Stomach (tissue), 9 donors: ENCODE measurements around the gene NETO1. TPM values are rescaled to one million over a fixed set of nuclear protein-coding genes. Genes with fewer than 3 reads are reported as not detected.

Experiments
- DNase-seq, 2 donors: peaks; one replicate each; pipeline versions ENCODE4 v3.0.0 to v3.0.0-alpha.2; 2013 to 2019
- H3K27ac ChIP-seq, 5 donors: fragments of 200-600 bp in 4 of 5; sonication (generic) in 4 of 5; one replicate each; pipeline ENCODE4 v1.5.1; 2013 to 2019; ENCODE audit warnings: mild to moderate bottlenecking in 1 of 5, moderate library complexity in 1 of 5
- H3K27me3 ChIP-seq, 3 donors: fragments of 200-600 bp; sonication (generic); one replicate each; pipeline ENCODE4 v1.5.1; 2017 to 2019; ENCODE audit warnings: mixed run types in 1 of 3
- H3K36me3 ChIP-seq, 4 donors: fragments of 200-600 bp; sonication (generic); 1 replicate in 3 of 4; 2 replicates in 1 of 4; pipeline ENCODE4 v1.5.1; 2016 to 2019
- H3K4me1 ChIP-seq, 4 donors: fragments of 200-600 bp; sonication (generic); one replicate each; pipeline ENCODE4 v1.5.1; 2016 to 2019
- H3K4me3 ChIP-seq, 4 donors: fragments of 200-600 bp; sonication (generic) in 3 of 4; one replicate each; pipeline ENCODE4 v1.5.1; 2016 to 2019; ENCODE audit warnings: mild to moderate bottlenecking in 1 of 4
- H3K9me3 ChIP-seq, 4 donors: fragments of 200-600 bp; sonication (generic); one replicate each; pipeline ENCODE4 v1.5.1; 2016 to 2019
- CTCF ChIP-seq, 7 experiments: fragments of 450-650 bp in 4 of 7; fragments of 200-600 bp in 3 of 7; sonication (generic) in 3 of 7; IDR thresholded peaks; one replicate each; pipeline ENCODE4 v1.5.1; 2016 to 2019; ENCODE audit warnings: antibody characterized with exemption in 7 of 7, control low read depth in 2 of 7, mild to moderate bottlenecking in 1 of 7
- EP300 ChIP-seq: sonication (generic); formaldehyde crosslinking; IDR thresholded peaks from one replicate; pipeline ENCODE4 v1.6.1; 2017; ENCODE audit warnings: antibody characterized with exemption
- POLR2A ChIP-seq, 4 donors: fragments of 450-650 bp; IDR thresholded peaks; one replicate each; pipeline ENCODE4 v1.6.1; 2016; ENCODE audit warnings: antibody characterized with exemption in 4 of 4, control low read depth in 2 of 4, mild to moderate bottlenecking in 1 of 4, moderate library complexity in 1 of 4
- POLR2AphosphoS5 ChIP-seq, 3 donors: sonication (generic); formaldehyde crosslinking; IDR thresholded peaks; one replicate each; pipeline ENCODE4 v1.6.1; 2016; ENCODE audit warnings: antibody characterized with exemption in 3 of 3
- WGBS, 5 donors: extraction: QIAGEN DNeasy Blood & Tissue Kit in 3 of 5; methylation state at CpG; one replicate each; pipeline versions ENCODE4 v1.1.5 to v1.1.7; 2013 to 2018; 5-methylcytosine and 5-hydroxymethylcytosine counted together
- intact Hi-C: fragments of 100-400 bp; cut with DNase I; formaldehyde crosslinking; loops from one replicate; pipeline ENCODE4 v1.15.1; 2023; ENCODE audit warnings: low total_unique reads
- polyA plus RNA-seq, 3 donors: library from polyadenylated mRNA; stranded (reverse); fragments of 200-250 nt; gene quantifications; one replicate each; pipeline ENCODE4 v1.2.3, GENCODE V29; 2013
- total RNA-seq, 5 donors: library from RNA; depleted of rRNA; stranded (reverse); fragments of >200 nt; gene quantifications; one replicate each; pipeline versions ENCODE4 v1.1.0 to v1.2.3, GENCODE V29; 2014 to 2016
- donor health status: healthy with polysubstance abuse.
- donor health status: Bipolar disorder and iron deficiency.
- donor health status: healthy.

NETO1 gene
- total and polyA plus RNA-seq, 8 donors = 0.06 to 8.8 (median 0.53) TPM; not detected in 2

- 79 to 83% (median 82%) methylated on average over 8 of the region's 8 CpGs for WGBS, 5 donors
- TF ChIP-seq POLR2A (IDR thresholded peaks at IDR 0.05) (no peak), POLR2AphosphoS5 (IDR thresholded peaks at IDR 0.05) (no peak), EP300 (no peak), CTCF (IDR thresholded peaks at IDR 0.05) (no peak)
- no peak overlapping the region for H3K27ac ChIP-seq
- no peak for DNase-seq
- H3K27me3 ChIP-seq = no peaks in the 10 kb centered on the region
- H3K4me3 ChIP-seq = no peak overlapping the region
- no peaks in the 10 kb centered on the region for H3K9me3 ChIP-seq
- no peaks in the 10 kb centered on the region for H3K36me3 ChIP-seq
- intact Hi-C loops = no loop called here
- H3K4me1 ChIP-seq = no peaks in the 10 kb centered on the region
Measured at GRCh38 chr18:72823345-72823744, 44.4 kb downstream of the NETO1 start.

GRCh38 chr18:72822202-72822601 lies 45.6 kb downstream of the NETO1 start:
- Histone ChIP-seq H3K4me3 (no peak overlapping the region), H3K27ac (no peak overlapping the region), H3K27me3 (no peaks in the 10 kb centered on the region), H3K4me1 (no peaks in the 10 kb centered on the region), H3K9me3 (peaks cover 0 to 2% (median 0%) of the 10 kb centered on the region in 4 donors), H3K36me3 (no peaks in the 10 kb centered on the region)
- no peak for DNase-seq
- intact Hi-C loops = no loop called here
- 76 to 86% (median 85%) methylated on average over 13 of the region's 13 CpGs for WGBS, 5 donors
- no peak for TF ChIP-seq CTCF (IDR thresholded peaks at IDR 0.05)
- TF ChIP-seq POLR2A (IDR thresholded peaks at IDR 0.05) = no peak
- no peak for TF ChIP-seq POLR2AphosphoS5 (IDR thresholded peaks at IDR 0.05)
- TF ChIP-seq EP300 = no peak

- Histone ChIP-seq H3K27me3 (no peaks in the 10 kb centered on the region), H3K4me3 (no peak overlapping the region), H3K4me1 (no peaks in the 10 kb centered on the region), H3K36me3 (no peaks in the 10 kb centered on the region), H3K27ac (no peak overlapping the region), H3K9me3 (peaks cover 0 to 4% (median 0%) of the 10 kb centered on the region in 4 donors)
- no peak for DNase-seq
- 70 to 77% (median 73%) methylated on average over 7 of the region's 7 CpGs for WGBS, 5 donors
- intact Hi-C loops = no loop called here
- TF ChIP-seq POLR2AphosphoS5 (IDR thresholded peaks at IDR 0.05) = no peak
- no peak for TF ChIP-seq POLR2A (IDR thresholded peaks at IDR 0.05)
- TF ChIP-seq EP300 = no peak
- TF ChIP-seq CTCF (IDR thresholded peaks at IDR 0.05) = no peak
Measured at GRCh38 chr18:72820571-72820970, 47.2 kb downstream of the NETO1 start.

GRCh38 chr18:72819050-72819449 lies 48.7 kb downstream of the NETO1 start:
- TF ChIP-seq CTCF (IDR thresholded peaks at IDR 0.05) (no peak), POLR2A (IDR thresholded peaks at IDR 0.05) (no peak), EP300 (no peak), POLR2AphosphoS5 (IDR thresholded peaks at IDR 0.05) (no peak)
- Histone ChIP-seq H3K4me1 (no peaks in the 10 kb centered on the region), H3K27me3 (no peaks in the 10 kb centered on the region), H3K27ac (no peak overlapping the region), H3K36me3 (no peaks in the 10 kb centered on the region), H3K4me3 (no peak overlapping the region), H3K9me3 (peaks cover 0 to 4% (median 0%) of the 10 kb centered on the region in 4 donors)
- intact Hi-C loops = no loop called here
- no peak for DNase-seq
